ENCODE measurements around the gene ESRRG.
"Not testable (repeated sequence)": the region's sequence is repeated elsewhere in the genome, so short reads cannot be mapped to it uniquely, and the experiment has no call there.

ESRRG gene

DNA sequence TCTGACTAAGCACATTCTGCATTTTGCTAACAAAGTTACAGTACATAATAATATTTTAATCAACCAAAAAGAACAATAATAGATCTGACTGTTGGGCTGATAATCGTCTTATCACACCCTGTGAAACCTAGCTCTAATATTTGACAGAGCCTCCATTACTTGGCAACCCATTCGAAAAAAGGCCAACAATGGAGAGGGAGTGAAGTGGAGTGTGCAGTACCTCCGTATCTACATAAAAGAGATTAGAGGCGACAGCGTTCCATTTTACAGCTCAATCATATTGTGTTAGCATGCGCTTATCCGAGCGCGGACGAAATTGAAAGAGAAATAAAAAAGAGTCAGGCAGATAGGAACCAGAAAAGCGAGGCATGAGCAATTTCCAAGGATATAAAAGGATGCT lies 162.7 kb downstream of the ESRRG start:
- ATAC-seq: no peak

DNA sequence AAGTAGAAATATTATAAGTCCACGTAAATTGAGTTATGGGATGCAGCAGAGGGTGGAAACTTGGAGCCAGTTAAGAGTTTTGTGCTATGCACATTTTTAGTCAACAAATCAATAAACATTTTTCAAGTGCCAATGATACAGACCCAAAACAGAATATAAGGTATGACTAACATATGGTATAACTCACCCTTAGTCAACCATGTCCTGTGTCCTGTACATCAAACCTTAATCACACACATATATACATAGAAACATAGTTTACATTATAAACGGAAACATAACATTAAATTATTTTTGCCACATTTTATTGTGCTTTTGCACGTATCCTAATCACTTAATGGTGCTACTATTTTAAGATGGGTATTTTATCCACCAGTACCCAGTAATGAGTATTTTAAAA lies 163.9 kb downstream of the ESRRG start:
- ATAC-seq: no peak

GRCh38 chr1:216555653-216556052 lies 167.6 kb downstream of the ESRRG start:
- no peak for ATAC-seq

DNA sequence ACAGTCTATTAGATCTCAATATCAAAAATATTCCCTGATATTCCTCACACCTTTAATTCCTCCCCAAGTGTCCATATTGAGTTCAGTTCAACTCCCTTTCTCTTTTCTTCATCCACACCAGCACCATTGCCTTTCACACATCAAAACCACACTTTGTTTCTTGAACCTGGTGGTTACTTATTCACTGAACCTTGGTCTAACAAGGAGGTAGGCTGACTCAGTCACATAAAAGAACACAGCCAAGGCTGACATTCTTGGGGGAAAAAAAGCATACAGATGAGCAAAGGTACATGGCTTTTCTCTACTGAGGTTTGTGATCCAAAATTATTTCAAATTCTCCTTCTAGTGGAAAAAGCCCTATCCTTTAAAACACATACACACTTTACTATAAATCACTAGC lies 168.3 kb downstream of the ESRRG start:
- ATAC-seq: no peak

DNA sequence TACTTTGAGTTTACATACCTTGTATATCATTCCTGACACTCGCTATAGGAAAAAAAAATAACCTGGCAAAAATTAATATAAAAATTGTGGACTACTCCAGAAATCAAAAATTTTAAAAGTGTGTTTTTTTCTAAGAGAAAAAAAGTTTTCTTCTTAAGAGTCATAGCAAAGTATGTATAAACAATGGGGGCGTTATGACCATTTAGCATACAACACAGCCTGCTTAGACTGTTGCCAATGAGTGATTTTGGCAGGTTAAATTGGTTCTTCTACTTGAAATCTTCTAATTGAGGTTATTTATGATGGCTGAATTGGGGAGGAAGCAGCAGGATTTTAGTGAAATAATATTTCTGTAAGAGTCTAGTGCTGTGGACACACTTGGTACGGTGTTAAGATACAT lies 169.5 kb downstream of the ESRRG start:
- no peak for ATAC-seq

- no peak for ATAC-seq
These were observed 170.2 kb downstream of the ESRRG start for GRCh38 chr1:216553040-216553439.

GRCh38 chr1:216549796-216550195 lies 173.4 kb downstream of the ESRRG start:
- ATAC-seq: no peak

GRCh38 chr1:216542741-216543140 lies 180.5 kb downstream of the ESRRG start:
- ATAC-seq: no peak

DNA sequence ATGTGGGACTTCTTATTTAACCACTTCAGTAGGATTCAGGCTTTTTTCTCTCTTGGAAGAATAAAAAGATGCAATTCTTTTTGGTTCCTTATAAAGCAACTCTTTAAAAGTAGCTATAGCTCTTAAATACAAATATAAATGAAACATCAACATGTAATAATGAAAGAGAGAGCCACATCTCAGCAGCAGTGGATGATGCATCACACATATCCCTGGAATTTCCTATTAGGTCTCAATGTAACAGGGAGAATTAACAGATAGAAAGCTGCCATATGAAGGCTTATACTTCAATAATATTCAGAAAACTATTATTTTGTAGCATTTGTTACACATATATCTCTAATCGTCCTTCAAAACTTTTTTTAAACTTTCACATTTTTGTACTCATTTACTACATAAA lies 181.0 kb downstream of the ESRRG start:
- ATAC-seq: no peak

DNA sequence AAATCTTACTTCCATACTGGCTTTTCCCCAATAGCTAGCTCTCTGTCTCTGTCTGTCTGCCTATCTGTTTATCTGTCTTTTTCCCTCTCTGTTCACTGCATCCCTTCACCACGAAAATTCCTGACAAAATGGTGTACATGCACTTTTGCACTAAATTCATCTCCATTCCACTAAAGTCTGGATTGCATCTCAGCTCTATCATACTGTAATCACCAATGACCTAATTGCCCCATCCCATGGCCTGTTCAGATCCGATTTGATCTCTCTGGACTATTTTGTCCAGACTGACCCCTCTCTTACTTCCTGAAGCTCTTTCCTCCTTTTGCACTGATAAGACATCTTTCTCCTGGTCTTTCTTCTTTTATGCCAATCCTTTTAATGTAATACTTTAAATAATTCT lies 187.5 kb downstream of the ESRRG start:
- ATAC-seq: no peak

GRCh38 chr1:216535059-216535458 lies 188.2 kb downstream of the ESRRG start:
- no peak for ATAC-seq

DNA sequence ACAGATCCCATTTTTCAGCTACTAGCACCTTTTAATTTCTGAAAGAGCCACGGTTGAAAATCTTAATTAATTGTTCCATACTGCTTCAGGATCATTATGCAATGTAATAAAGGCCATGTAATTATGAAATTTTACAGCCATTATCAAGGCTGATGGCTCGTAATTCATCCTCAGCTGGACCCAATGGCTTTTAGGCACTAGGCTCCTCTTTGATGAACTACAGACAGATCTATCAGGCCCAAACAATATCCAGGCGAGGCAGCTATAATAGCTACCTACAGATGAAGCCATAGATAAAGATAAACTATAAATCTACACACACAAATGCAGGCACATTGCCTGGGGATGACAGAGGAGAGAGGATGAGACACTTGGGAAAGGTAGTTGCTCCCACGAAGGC lies 189.5 kb downstream of the ESRRG start:
- ATAC-seq: no peak

DNA sequence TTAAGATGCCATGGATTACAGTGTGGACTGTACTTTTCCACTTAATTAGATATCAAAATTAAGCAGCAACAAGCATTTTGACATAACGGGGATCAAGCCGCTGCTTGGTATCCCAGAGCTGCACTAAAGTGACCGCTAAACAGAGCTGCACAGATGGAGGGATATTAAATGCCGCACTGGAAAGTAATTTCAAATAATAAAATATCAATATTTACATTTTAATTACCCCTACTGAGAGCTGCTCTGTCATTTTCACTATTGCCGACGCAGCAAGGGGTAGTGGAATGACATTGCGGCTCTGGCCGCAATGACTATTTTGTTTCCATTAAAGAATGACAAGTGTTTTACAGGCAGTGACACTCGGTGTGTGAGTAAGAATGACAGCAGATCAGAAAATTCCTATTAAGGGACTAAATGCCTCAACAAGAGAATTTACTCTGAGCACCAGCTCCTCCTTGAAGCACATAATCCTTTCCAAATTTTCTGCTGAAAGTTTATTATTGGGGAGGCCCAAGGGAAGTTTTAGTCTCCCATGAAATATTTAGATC lies 190.9 kb downstream of the ESRRG start:
- no peak for ATAC-seq

DNA sequence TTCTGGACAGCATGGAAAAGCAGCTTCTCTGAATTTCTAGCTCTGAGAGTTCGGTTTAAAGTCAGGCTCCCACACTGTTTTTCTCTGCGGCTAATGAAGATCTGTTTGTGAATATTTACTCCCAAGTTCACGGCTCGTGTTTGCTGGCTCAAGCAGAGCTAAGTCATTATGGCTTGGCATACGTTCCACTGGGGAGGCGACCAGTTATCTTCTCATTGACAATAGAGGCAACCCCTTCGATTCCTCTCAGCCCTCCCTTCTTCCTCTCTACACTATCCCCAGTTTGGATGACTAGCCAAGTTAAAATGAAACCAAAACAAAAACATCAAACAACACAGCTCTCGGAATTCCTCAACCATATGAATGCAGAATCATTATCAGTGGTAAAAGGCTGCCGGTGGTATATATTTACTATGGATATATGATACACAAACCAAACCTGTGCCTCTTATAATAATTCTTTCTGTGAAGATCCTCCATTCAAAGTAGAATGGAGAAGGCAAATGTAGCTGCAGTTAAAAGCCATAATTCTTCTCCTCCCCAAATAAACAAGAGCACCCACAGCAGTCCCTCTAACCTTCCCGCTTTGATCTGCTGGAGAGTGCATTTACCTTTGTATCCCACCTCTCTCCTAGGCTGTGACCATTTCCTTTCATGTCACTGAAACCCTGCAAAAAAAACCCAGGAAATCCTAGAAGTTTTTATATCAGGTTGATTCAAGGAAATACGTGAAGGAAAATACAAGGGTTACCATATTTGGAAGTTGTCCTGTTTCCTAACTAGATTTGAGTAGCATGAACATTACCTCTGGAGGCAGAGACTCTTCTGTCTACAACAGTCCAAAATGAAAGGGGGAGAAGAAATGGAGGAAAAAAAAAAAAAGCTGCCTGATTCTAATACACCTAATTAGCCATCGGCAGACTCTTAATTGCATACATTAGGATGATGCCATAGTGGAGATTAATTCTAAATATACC lies 191.7 kb downstream of the ESRRG start:
- no peak for ATAC-seq

DNA sequence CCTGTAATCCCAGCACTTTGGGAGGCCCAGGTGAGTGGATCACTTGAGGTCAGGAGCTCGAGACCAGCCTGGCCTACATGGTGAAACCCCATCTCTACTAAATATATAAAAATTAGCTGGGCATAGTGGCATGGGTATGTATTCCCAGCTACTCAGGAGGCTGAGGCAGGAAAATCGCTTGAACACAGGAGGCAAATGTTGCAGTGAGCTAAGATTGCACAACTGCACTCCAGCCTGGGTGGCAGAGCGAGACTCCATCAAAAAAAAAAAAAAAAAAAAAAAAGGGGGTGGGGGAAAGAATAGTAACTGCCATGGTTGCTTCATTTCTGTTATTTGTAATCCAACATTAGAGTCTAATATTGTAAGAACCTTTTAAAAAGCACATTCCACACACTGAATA lies 193.4 kb downstream of the ESRRG start:
- ATAC-seq: not testable (repeated sequence)

- no peak for ATAC-seq
These were observed 194.4 kb downstream of the ESRRG start for GRCh38 chr1:216528816-216529215.

GRCh38 chr1:216523449-216524190 lies 199.6 kb downstream of the ESRRG start:
- ATAC-seq: no peak

GRCh38 chr1:216523043-216523442 lies 200.2 kb downstream of the ESRRG start:
- ATAC-seq: no peak

GRCh38 chr1:216521477-216521876 lies 201.8 kb downstream of the ESRRG start:
- no peak for ATAC-seq

- ATAC-seq: no peak
These were observed 204.2 kb downstream of the ESRRG start for GRCh38 chr1:216518844-216519627.

- no peak for ATAC-seq
These were observed 220.6 kb downstream of the ESRRG start for GRCh38 chr1:216502528-216503162.

- no peak for ATAC-seq
These were observed 222.8 kb downstream of the ESRRG start for GRCh38 chr1:216500273-216500967.

Measured in activated CD4-positive, CD25-positive, alpha-beta regulatory T cell treated with anti-CD3 and anti-CD28 coated beads, Interleukin-2, amount 50 U/mL, for 24 hours (primary cell).